Measurements from ENCODE around the gene ATP11A.

Gene ATP11A

GRCh38 chr13:112771877-112772538 lies 82.2 kb downstream of the ATP11A start:
- in situ Hi-C loops (cut with HindIII; ENCODE audit: low sequenced_read_pairs), result loop anchor here (5.0 kb wide), 1 partner anchor 45 kb away; no protein-coding TSS in a partner anchor

- in situ Hi-C loops (cut with HindIII; ENCODE audit: low sequenced_read_pairs), result loop anchor here (5.0 kb wide), 1 partner anchor 45 kb away; no protein-coding TSS in a partner anchor
These were observed 82.7 kb downstream of the ATP11A start for GRCh38 chr13:112772539-112772909.

- in situ Hi-C loops (cut with HindIII; ENCODE audit: low sequenced_read_pairs), result loop anchor here (5.0 kb wide), 1 partner anchor 46 kb away; no protein-coding TSS in a partner anchor
These were observed 83.1 kb downstream of the ATP11A start for GRCh38 chr13:112772929-112773328.

GRCh38 chr13:112773601-112774447 lies 84.0 kb downstream of the ATP11A start:
- in situ Hi-C loops (cut with HindIII; ENCODE audit: low sequenced_read_pairs), result loop anchor here (5.0 kb wide), 1 partner anchor 47 kb away; no protein-coding TSS in a partner anchor

- in situ Hi-C loops (cut with HindIII; ENCODE audit: low sequenced_read_pairs), result loop anchor here (5.0 kb wide), 1 partner anchor 47 kb away; no protein-coding TSS in a partner anchor
These were observed 84.6 kb downstream of the ATP11A start for GRCh38 chr13:112774448-112774792.

GRCh38 chr13:112774829-112775565 lies 85.2 kb downstream of the ATP11A start:
- in situ Hi-C loops (cut with HindIII; ENCODE audit: low sequenced_read_pairs), result loop anchor here (5.0 kb wide), 1 partner anchor 48 kb away; no protein-coding TSS in a partner anchor

- in situ Hi-C loops (cut with HindIII; ENCODE audit: low sequenced_read_pairs), result no loop called here
These were observed 86.0 kb downstream of the ATP11A start for GRCh38 chr13:112775791-112776279.

- in situ Hi-C loops (cut with HindIII; ENCODE audit: low sequenced_read_pairs), result no loop called here
These were observed 86.5 kb downstream of the ATP11A start for GRCh38 chr13:112776354-112776753.

GRCh38 chr13:112776971-112777370 lies 87.1 kb downstream of the ATP11A start:
- in situ Hi-C loops (cut with HindIII; ENCODE audit: low sequenced_read_pairs), result no loop called here

GRCh38 chr13:112777637-112778406 lies 88.0 kb downstream of the ATP11A start:
- in situ Hi-C loops (cut with HindIII; ENCODE audit: low sequenced_read_pairs), result no loop called here

- in situ Hi-C loops (cut with HindIII; ENCODE audit: low sequenced_read_pairs), result no loop called here
These were observed 90.2 kb downstream of the ATP11A start for GRCh38 chr13:112779856-112780604.

GRCh38 chr13:112781287-112781686 lies 91.4 kb downstream of the ATP11A start:
- in situ Hi-C loops (cut with HindIII; ENCODE audit: low sequenced_read_pairs), result no loop called here

- in situ Hi-C loops (cut with HindIII; ENCODE audit: low sequenced_read_pairs), result no loop called here
These were observed 92.1 kb downstream of the ATP11A start for GRCh38 chr13:112781881-112782361.

- in situ Hi-C loops (cut with HindIII; ENCODE audit: low sequenced_read_pairs), result no loop called here
These were observed 92.7 kb downstream of the ATP11A start for GRCh38 chr13:112782429-112783010.

- in situ Hi-C loops (cut with HindIII; ENCODE audit: low sequenced_read_pairs), result no loop called here
These were observed 93.5 kb downstream of the ATP11A start for GRCh38 chr13:112783135-112783977.

- in situ Hi-C loops (cut with HindIII; ENCODE audit: low sequenced_read_pairs), result no loop called here
These were observed 94.1 kb downstream of the ATP11A start for GRCh38 chr13:112783978-112784371.

GRCh38 chr13:112784811-112785482 lies 95.1 kb downstream of the ATP11A start:
- in situ Hi-C loops (cut with HindIII; ENCODE audit: low sequenced_read_pairs), result no loop called here

- in situ Hi-C loops (cut with HindIII; ENCODE audit: low sequenced_read_pairs), result no loop called here
These were observed 95.6 kb downstream of the ATP11A start for GRCh38 chr13:112785483-112785856.
